ENCODE measurements around the gene ITPRIP. TPM values are rescaled to one million over a fixed set of nuclear protein-coding genes. Genes with fewer than 3 reads are reported as not detected.

Gene ITPRIP
- total and polyA plus RNA-seq, 4 donors = 21.7 to 44.7 (median 29.9) TPM

GRCh38 chr10:104334561-104334960 is 3.7 kb downstream of the ITPRIP start:
- Histone ChIP-seq H3K4me3 (no peak overlapping the region), H3K4me1 (ENCODE audit: control insufficient read depth in 5 of 5, insufficient read depth in 5 of 5, low read length in 5 of 5) (peaks cover 35 to 63% (median 43%) of the 10 kb centered on the region in 5 donors)

GRCh38 chr10:104333728-104334373 is 4.4 kb downstream of the ITPRIP start:
- H3K27ac ChIP-seq (ENCODE audit: low read depth in 1 of 2, low read length in 1 of 2) = peak overlapping the region; percentile 54 to 94
- peaks cover 0 to 2% (median 0%) of the 10 kb centered on the region in 4 donors for H3K36me3 ChIP-seq (ENCODE audit: control insufficient read depth in 4 of 4, insufficient read depth in 4 of 4, low read length in 4 of 4)
- no peaks in the 10 kb centered on the region for H3K9me3 ChIP-seq (ENCODE audit: control insufficient read depth in 4 of 4, insufficient read depth in 3 of 4, low read length in 3 of 4)
- no peaks in the 10 kb centered on the region for H3K27me3 ChIP-seq (ENCODE audit: control insufficient read depth in 3 of 3, insufficient read depth in 3 of 3, low read length in 2 of 3)
- H3K4me3 ChIP-seq = no peak overlapping the region
- no peak for DNase-seq
- ATAC-seq (ENCODE audit: insufficient read depth, low FRiP score) = no peak
- H3K9ac ChIP-seq (ENCODE audit: insufficient read depth in 1 of 2, low read length in 2 of 2) = no peak overlapping the region
- peaks cover 41 to 63% (median 48%) of the 10 kb centered on the region in 5 donors for H3K4me1 ChIP-seq (ENCODE audit: control insufficient read depth in 5 of 5, insufficient read depth in 5 of 5, low read length in 5 of 5)
- TF ChIP-seq CTCF (IDR thresholded peaks at IDR 0.05; ENCODE audit: control extremely low read depth, extremely low read depth) = no peak
- 74 to 78% methylated on average over 15 of the region's 15 CpGs for WGBS, 2 donors

More at GRCh38 chr10:104334561-104334960, 3.7 kb downstream of the ITPRIP start:
- WGBS, 2 donors = 94 to 95% methylated on average over 6 of the region's 6 CpGs
- ATAC-seq (ENCODE audit: insufficient read depth, low FRiP score) (no peak), DNase-seq (no peak)
- Histone ChIP-seq H3K27ac (ENCODE audit: low read depth in 1 of 2, low read length in 1 of 2) (peak overlapping the region; percentile 11 to 94), H3K9ac (ENCODE audit: insufficient read depth in 1 of 2, low read length in 2 of 2) (no peak overlapping the region), H3K36me3 (ENCODE audit: control insufficient read depth in 4 of 4, insufficient read depth in 4 of 4, low read length in 4 of 4) (peaks cover 0 to 2% (median 0%) of the 10 kb centered on the region in 4 donors), H3K9me3 (ENCODE audit: control insufficient read depth in 4 of 4, insufficient read depth in 3 of 4, low read length in 3 of 4) (no peaks in the 10 kb centered on the region), H3K27me3 (ENCODE audit: control insufficient read depth in 3 of 3, insufficient read depth in 3 of 3, low read length in 2 of 3) (no peaks in the 10 kb centered on the region)
- no peak for TF ChIP-seq CTCF (IDR thresholded peaks at IDR 0.05; ENCODE audit: control extremely low read depth, extremely low read depth)

- no peaks in the 10 kb centered on the region for H3K27me3 ChIP-seq (ENCODE audit: control insufficient read depth in 3 of 3, insufficient read depth in 3 of 3, low read length in 2 of 3)
- no peaks in the 10 kb centered on the region for H3K9me3 ChIP-seq (ENCODE audit: control insufficient read depth in 4 of 4, insufficient read depth in 3 of 4, low read length in 3 of 4)
- DNase-seq = no peak
- TF ChIP-seq CTCF (IDR thresholded peaks at IDR 0.05; ENCODE audit: control extremely low read depth, extremely low read depth) = no peak
- no peak for ATAC-seq (ENCODE audit: insufficient read depth, low FRiP score)
- no peak overlapping the region for H3K4me3 ChIP-seq
- H3K36me3 ChIP-seq (ENCODE audit: control insufficient read depth in 4 of 4, insufficient read depth in 4 of 4, low read length in 4 of 4) = peaks cover 0 to 2% (median 0%) of the 10 kb centered on the region in 4 donors
- H3K27ac ChIP-seq (ENCODE audit: low read depth in 1 of 2, low read length in 1 of 2) = peak overlapping the region; percentile 54 to 94
- peaks cover 46 to 70% (median 54%) of the 10 kb centered on the region in 5 donors for H3K4me1 ChIP-seq (ENCODE audit: control insufficient read depth in 5 of 5, insufficient read depth in 5 of 5, low read length in 5 of 5)
- 73 to 80% methylated on average over 13 of the region's 13 CpGs for WGBS, 2 donors
- no peak overlapping the region for H3K9ac ChIP-seq (ENCODE audit: insufficient read depth in 1 of 2, low read length in 2 of 2)
Measured at GRCh38 chr10:104333032-104333727, 5.1 kb downstream of the ITPRIP start.
